CD4-positive, alpha-beta T cell treated with Interleukin-15 for 1 hour (primary cell): ENCODE measurements around the gene NDC1.
"Not testable (repeated sequence)": the region's sequence is repeated elsewhere in the genome, so short reads cannot be mapped to it uniquely, and the experiment has no call there.

Experiments
- DNase-seq: peaks from one replicate; pipeline ENCODE4 v3.0.0-alpha.2; 2020

NDC1 gene

DNA sequence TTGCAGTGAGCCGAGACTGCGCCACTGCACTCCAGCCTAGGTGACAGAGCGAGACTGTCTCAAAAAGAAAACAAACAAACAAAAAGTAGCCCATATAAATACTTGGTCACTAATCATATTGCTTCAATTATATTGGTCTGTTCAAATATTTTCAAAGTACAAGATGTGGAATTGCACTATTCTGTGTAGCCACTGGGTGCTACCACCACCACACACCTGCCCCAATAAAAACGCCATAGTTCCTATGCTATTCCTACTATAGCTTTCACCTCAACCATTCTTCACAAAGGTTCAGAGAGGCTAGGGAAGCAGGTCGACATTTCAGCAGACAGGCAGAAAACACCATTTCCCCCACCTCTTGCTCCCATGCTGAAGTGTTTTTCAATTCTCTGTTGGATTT lies 16.7 kb downstream of the NDC1 start:
- no peak for DNase-seq

DNA sequence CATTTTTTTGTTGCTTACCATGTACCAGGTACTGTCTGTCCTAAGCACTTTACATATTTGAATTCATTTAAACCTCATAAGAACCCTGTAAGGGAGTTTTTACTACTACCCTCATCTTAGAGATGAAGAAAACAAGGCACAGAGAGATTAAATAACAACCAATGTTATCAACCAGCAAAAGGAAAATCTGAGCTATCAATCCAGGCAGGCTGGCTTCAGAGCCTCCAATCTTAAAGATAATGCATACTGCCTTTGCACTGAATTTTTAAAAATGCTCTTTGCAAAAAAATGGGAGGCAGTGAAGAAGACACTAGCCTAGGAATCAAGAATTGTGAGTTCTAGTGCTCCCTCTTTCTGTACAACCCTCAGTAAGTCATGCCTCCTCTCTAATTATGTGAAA lies 18.7 kb downstream of the NDC1 start:
- no peak for DNase-seq

DNA sequence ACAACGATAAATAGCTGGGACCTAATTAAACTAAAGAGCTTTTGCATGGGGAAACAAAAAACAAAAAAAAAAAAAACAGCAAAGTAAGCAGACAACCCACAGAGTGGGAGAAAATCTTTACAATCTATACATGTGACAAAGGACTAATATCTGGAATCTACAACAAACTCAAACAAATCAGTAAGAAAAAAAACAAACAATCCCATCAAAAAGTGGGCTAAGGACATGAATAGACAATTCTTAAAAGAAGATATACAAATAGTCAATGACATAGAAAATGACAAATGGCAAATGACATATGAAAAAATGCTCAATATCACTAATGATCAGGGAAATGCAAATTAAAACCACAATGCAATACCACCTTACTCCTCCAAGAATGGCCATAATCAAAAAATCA lies 21.5 kb downstream of the NDC1 start:
- not testable (repeated sequence) for DNase-seq

DNA sequence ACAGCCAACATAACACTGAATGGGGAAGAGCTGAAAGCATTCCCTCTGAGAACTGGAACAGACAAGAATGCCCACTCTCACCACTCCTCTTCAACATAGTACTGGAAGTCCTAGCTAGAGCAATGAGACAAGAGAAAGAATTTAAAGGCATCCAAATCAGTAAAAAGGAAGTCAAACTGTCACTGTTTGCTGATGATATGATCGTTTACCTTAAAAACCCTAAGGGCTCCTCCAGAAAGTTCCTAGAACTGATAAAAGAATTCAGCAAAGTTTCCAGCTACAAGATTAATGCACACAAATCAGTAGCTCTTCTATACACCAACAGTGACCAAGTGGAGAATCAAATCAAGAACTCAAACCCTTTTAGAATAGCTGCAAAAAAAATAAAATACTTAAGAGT lies 22.6 kb downstream of the NDC1 start:
- DNase-seq: not testable (repeated sequence)

DNA sequence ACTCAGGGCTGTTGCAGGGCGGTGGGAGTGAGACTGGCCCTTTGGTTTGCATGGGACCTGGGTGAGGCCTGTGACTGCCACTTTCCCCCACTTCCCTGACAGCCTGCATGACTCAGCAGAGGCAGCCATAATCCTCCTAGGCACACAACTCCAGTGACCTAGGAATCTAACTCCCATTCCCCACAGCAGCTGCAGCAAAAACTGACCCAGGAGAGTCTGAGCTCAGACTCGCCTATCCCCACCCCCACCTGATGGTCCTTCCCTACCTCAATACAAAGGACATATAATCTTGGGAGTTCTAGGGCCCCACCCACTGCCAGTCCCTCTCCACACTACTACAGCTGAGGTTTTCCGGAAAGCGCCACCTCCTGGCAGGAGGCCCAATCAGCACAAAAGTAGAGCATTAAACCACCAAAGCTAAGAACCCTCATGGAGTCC lies 26.7 kb downstream of the NDC1 start:
- DNase-seq: no peak

DNA sequence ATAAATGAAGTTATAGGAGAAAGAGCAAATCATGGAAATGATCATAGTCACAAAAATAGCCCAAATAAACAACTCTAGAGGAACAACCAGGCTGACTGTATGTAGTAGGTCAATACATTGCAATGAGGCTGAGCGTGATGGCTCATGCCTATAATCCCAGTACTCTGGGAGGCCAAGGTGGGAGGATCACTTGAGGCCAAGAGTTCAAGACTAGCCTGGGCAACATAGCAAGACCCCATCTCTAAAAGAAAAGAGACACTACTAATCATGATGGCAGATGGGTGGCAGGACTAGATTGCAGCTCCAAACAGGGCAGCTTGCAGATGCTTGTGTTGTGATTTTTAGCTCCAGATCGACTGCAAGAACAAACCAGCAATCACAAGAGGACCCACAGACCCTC lies 27.6 kb downstream of the NDC1 start:
- no peak for DNase-seq

DNA sequence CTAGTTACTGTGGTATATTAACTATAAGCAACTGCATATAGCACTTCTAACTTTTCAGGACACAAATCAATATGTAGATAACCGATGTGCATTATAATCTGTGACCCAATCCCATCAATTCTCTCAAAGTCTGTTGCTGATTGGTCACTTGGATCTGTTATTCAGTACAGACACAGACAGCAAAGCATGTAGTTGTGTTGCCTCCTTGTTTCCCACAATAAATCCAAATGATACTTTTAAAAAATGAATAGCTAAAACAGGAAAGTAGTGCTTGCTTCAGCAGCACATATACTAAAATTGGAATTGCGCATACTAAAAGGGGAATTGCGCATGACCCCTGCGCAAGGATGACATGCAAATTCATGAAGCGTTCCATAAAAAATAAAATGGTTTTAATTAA lies 28.1 kb downstream of the NDC1 start:
- no peak for DNase-seq

DNA sequence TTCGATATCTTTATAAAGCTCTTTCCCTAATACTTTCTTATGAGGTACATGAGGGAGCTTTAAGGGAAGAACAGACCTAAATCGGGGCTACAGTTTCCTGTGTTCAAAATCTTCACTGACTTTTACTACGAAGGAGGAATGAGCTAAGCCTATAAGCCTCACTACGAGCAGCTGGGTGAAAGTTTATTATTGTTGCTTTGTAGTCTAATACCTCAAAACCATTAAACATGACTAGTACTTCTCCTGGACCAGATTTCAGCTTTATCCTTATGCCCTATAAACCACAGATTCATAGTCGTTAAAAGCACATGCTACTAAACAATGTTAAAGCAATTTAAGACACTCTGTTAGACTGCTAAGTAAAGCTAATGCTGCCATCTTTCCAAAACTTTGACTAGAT lies 30.2 kb downstream of the NDC1 start:
- no peak for DNase-seq

DNA sequence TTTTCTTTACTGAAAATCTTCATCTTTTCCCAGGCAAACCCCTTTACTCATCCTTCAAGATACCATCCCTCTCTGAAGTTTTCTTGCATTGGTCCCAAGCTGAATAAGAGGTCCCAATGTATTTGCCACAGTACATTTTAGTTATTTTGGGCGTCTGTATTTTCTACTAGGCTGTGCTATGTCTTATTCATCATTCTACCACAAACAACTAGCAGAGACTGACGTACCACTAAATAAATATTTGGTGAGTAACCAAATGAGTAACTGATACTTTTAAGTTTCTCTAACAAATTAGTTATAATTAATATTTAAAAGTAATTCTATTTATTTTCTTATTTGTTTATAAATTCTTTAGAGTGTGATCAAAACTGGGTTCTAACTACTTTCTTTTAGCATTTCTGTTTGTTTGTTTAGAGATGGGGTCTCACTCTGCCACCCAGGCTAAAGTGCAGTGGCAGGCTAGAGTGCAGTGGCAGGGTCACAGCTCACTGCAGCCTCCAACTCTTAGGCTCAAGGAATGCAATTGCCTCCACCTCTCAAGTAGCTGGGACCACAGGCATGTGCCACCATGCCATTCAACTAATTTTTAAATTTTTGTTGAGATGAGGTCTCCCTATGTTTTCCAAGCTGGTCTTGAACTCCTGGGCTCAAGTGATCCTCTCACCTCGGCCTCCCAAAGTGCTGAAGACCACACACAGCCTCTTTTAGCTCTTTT lies 33.1 kb downstream of the NDC1 start:
- DNase-seq: no peak

DNA sequence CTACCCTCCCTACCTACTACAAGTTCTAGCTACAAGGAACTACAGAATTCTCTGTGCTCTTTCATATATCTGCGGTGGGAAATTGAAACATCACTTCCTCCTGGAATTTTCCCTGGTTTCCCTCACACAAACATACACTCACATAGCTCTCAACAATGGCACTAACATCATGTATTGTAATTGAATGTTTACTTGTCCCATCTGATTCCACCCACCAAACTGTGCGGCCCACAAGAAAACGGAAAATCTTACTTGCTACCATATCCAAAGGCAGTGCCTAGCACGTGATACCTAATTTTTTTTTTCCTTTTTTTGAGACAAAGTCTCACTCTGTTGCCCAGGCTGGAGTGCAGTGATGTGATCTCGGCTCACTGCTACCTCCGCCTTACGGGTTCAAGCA lies 33.9 kb downstream of the NDC1 start:
- no peak for DNase-seq

DNA sequence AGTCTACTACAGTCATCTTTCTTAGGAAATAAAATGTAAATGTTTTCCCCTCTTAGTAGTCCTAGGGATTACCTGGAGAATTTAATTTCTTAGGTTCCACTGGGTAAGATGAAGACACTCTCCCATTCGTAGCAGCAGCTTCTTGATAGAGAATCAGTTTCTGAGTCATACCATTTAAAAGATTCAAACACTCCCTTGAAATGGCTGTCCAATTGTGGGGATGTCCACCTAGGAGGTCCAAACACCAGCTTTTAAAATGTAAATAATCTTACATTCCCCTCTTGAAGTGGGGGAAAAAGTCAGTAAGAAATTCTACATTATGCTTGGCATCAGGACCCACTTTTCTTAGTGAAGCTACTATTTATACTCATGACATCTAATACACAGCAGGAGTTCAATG lies 37.5 kb downstream of the NDC1 start:
- DNase-seq: no peak

DNA sequence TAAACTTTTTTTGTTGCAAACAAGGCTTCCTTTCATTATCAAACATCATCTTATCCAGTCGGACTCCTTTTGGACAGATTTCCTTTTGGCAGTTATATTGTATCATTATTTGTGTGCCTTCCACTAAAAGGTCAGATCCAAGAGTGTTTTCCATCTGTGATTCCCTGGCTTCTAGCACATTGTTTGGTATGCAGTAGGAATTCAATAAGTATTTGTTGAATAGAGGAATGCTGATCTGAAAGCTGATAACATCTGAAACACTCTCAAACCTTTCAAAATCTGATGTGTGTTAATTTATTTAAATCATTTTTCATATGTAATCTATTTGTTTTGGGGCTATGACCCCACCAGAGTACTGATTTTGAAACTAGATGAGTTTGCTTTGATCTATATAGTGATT lies 39.0 kb downstream of the NDC1 start:
- DNase-seq: no peak

DNA sequence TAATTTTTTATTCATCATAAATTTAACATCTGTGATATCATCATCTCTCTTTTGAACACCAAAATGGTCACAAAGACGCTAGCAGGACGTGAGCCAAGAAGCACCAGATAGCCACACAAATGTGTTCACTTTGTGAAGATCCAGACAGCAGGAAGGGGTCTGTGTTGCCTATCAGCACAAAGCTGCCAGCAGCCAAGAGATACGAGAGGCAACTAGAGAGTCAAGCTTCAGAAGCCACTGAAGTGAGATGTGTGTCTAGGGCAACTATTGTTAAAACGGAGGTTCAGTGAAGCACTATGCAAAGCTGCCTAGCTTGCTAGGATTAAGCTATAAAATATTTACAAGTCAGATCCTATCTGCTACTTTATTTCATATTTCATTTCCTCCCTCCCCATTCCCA lies 45.3 kb downstream of the NDC1 start:
- no peak for DNase-seq

DNA sequence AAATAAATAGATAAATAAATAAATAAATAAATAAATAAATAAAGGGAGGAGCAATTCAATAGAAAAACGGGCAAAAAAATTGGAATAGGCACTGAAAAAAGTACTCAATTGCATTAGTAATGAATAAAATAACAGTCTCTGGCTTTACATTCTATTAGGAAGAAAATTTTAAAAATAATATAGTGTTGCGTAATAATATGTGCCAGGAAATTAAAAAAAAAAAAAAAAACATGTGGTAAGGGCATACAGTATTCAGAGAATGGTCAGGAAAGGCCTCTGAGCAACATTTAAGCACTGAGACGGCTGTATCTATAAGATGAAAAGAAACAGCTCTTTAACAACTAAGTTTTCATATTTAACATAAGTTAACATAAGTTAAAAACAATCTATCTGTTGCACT lies 50.4 kb downstream of the NDC1 start:
- no peak for DNase-seq

DNA sequence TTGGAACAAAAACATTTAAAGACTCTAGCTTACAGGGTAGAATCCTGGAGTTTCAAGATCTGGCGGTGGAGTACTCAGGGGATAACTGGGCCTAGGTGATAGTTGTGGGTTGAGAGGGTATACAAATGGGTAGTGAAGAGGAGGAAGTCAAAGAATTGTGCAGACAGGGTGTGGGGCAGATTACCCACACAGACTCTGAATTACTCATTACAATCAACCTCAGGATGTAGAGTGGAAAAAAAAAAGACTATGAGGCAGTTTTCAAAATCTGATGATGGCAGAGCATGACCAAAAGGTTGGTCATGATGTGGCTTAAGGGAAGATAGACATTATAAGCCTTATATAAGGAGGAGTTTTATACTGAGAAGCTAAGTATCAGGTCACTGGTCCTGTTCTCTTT lies 55.0 kb downstream of the NDC1 start:
- no peak for DNase-seq

DNA sequence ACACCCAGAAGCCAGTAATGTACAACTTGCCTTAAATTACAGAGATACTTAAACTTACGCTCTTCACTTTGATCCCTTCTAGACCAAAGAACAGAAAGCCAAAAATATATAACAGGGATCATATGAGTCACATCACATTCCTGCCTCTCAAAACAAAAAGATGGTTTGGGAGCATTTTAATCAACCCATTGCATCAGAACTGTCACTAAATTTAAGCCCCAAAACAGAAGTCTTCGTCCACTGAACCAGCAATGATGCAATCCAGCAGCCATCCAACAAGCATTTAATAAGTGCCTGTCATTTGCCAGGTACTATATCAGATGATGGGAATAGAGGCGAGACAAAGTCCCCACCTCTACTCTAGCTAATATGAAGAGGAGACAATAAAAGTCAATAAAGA lies 56.4 kb downstream of the NDC1 start:
- DNase-seq: no peak

DNA sequence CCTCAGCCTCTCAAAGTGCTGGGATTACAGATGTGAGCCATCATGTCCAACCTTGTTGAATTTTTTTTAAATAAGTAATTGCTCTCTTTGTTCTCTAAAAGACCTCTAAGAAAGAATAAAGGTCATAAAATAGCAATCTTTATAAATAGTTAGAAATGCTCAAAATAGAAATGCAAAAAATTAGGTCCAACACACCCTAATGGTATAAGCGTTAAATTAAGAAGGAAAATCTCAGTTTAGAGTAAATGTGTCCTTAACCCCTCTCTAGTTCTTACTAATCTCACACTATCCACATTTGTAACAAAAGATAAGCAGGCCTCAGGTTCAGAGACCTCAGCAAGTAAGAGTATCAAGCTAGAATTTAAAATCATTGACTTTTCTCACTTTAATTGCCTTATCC lies 60.8 kb downstream of the NDC1 start:
- DNase-seq: no peak

DNA sequence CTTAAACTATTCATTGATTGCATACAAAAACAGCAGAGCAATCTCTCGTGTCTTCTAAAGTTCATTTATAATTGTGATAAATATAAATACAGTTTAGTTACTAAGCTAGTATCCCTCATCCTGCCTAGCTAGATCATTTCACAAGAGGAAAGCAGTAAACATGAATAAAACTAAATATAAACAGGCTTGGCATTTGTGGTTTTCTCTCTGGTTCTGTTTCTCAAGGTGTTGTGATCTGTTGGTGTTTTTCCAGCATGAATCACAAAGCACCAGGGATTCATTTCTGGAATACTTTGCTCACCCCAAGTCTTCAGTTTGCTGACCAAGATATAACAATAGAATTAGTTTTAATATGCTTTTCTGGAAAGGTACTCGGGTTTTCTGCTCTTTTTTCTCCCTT lies 66.4 kb downstream of the NDC1 start:
- DNase-seq: no peak

DNA sequence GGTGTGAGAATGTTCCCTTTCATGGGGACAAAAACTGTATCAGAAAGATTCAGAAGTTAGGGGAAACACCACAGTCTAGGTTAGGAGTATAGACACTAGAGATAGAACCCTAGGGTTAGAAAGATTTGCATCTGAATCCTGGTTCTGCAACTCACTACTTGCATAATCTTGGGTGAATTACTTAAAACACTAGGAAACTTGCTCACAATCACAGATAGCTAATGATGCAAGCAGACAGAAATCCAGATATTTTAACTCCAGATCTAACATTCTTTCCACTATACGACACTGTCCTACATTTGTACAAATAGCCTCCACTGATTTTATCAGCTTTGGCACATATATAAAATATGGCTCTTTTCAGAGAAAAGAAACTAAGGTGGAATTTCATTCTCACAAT lies 68.3 kb downstream of the NDC1 start:
- no peak for DNase-seq

DNA sequence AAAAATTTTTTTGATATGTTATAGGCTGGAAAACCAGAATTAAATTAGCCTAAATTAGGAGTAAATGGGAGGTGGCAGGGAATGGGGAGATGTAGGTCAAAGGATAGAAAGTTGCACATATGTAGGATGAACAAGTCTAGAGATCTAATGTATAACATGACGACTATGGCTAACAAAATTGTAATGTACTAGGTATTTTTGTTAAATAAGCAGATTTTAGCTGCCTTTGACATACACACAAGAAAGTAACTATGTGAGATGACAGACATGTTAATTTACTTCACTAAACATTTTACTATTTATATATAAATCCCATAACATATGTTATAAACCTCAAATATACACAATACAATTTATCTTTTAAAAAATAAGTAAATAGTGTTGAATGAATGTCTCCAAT lies 68.9 kb downstream of the NDC1 start:
- no peak for DNase-seq

DNA sequence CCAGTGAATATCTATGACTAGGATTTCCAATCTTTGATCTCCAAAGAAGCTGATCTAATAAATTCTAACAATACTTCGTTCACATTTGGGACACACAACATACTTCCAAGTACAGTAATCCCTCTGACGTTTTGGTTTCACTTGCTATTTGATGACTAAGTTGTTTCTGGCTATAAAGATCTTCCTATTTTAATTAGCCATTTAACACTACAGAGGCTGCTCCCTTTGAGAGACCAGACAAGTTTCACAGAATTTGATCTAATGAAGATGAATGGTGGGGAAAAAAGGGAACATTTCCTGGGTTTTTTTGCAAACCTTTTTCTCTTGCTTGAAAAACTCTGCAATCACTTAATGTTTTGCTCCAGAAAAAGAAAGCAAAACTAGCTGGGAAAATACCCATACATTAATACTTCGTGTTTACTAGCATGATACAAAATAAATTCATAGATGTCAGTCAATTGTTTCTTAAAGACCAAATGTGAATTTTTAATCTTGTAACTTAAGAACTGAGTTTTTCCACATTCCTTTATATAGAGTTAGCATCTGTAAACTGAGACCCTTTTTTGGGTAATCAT lies 71.2 kb downstream of the NDC1 start:
- no peak for DNase-seq

DNA sequence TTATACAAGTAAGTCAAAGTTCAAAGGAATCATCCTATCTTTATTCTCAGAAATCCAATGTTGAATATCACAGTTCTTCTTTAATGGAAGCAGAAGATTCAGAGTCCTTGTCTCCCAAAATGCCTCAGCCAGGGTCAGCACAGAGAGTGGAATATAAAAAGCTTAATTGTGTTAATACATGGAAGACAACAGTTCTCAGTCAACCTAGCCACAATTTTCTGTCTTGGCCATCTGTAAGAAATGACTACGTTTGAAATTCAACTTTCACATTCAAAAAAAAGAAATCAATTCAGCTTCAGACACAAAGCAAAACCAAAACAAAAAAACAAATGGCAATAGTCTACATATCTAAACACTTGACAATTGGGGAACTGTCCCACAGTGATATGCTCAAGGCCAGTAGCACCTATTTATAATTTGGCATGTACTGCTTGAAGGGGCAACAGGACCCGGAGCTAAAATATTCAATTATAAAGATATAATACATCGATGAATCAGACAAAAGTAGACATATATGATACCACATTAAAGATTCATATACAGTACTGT lies 71.8 kb downstream of the NDC1 start:
- DNase-seq: no peak

DNA sequence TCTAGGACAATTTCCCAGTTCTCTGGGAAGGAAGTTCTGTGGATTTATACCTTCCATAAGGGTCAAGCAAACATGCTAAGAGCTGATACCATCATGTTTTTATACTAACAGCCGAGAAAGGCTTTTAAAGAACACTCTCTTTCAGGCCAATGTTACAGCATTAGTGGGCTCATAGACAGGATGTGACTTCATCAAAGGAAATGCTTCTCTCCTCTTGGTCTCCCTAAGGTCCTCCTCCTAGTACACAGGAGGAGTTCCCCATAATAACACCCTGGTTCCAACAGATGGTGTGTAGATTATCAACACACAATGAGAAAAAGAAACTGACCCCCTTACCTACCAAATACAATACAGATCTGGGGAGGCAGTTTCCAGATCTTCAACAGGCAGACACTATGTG lies 72.4 kb downstream of the NDC1 start:
- DNase-seq: no peak

DNA sequence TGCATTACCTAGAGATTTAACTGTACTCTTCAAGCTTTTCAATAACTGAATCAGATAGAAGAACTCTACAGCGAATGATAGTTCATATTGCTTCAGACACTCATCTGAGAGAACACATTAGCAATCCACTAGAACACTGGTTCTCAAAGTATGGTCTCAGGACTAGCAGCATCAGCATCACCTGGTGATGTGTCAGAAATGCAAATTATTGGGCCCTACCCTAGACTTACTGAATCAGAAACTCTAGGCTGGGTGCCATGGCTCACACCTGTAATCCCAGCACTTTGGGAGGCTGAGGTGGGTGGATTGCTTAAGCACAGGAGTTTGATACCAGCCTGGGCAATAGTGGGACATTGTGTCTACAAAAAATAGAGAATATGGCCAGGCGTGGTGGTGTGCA lies 74.2 kb downstream of the NDC1 start:
- DNase-seq: no peak

DNA sequence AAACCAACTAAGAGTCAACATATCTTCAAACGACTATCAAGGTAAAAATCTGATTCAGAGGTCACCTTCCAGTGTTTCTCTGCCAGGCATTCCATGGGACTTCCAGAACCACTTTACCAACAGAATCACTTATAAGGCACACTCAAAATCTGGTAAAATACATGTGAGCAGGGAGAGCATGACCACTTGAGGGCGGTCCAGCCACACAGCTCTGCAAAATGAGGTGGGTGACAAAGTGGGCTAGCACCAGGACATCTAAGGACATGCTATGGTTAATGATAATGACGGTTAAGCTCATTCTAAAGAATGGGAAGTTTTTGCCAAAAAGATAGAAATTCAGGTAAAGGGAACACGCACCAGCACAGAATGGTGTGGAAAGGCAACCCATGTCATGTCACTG lies 74.6 kb downstream of the NDC1 start:
- no peak for DNase-seq
